ENCODE results near the gene SPACA4.

Gene SPACA4

GRCh38 chr19:48651683-48652048 is 45.1 kb downstream of the SPACA4 start:
- DNase-seq (ENCODE audit: low read depth) = no peak

- no peak for DNase-seq (ENCODE audit: low read depth)
Observed at GRCh38 chr19:48654299-48655059, 47.9 kb downstream of the SPACA4 start.

- DNase-seq (ENCODE audit: low read depth) = no peak
Observed at GRCh38 chr19:48656840-48657474, 50.4 kb downstream of the SPACA4 start.
